ENCODE data around the gene SPAG9.

SPAG9 gene

GRCh38 chr17:51005768-51006167, 114.9 kb downstream of the SPAG9 start:
- DNase-seq (ENCODE audit: low read depth in 2 of 2, low spot score in 1 of 2), result no peak

- no peak for DNase-seq (ENCODE audit: low read depth in 2 of 2, low spot score in 1 of 2)
Observed at GRCh38 chr17:51004249-51004648, 116.4 kb downstream of the SPAG9 start.

GRCh38 chr17:51000835-51001638, 119.6 kb downstream of the SPAG9 start:
- DNase-seq (ENCODE audit: low read depth in 2 of 2, low spot score in 1 of 2), result no peak

- no peak for DNase-seq (ENCODE audit: low read depth in 2 of 2, low spot score in 1 of 2)
Observed at GRCh38 chr17:50995668-50996067, 125.0 kb downstream of the SPAG9 start.

- no peak for DNase-seq (ENCODE audit: low read depth in 2 of 2, low spot score in 1 of 2)
Observed at GRCh38 chr17:50993544-50993943, 127.1 kb downstream of the SPAG9 start.

- no peak for DNase-seq (ENCODE audit: low read depth in 2 of 2, low spot score in 1 of 2)
Observed at GRCh38 chr17:50989149-50989548, 131.5 kb downstream of the SPAG9 start.

GRCh38 chr17:50988427-50988826, 132.2 kb downstream of the SPAG9 start:
- no peak for DNase-seq (ENCODE audit: low read depth in 2 of 2, low spot score in 1 of 2)

- DNase-seq (ENCODE audit: low read depth in 2 of 2, low spot score in 1 of 2), result no peak
Observed at GRCh38 chr17:50986989-50987660, 133.5 kb downstream of the SPAG9 start.

GRCh38 chr17:50981279-50981678, 139.4 kb downstream of the SPAG9 start:
- DNase-seq (ENCODE audit: low read depth in 2 of 2, low spot score in 1 of 2), result no peak

- no peak for DNase-seq (ENCODE audit: low read depth in 2 of 2, low spot score in 1 of 2)
Observed at GRCh38 chr17:50979524-50979927, 141.1 kb downstream of the SPAG9 start.

GRCh38 chr17:50977487-50978159, 143.0 kb downstream of the SPAG9 start:
- DNase-seq (ENCODE audit: low read depth in 2 of 2, low spot score in 1 of 2), result no peak

GRCh38 chr17:50976951-50977472, 143.7 kb downstream of the SPAG9 start:
- no peak for DNase-seq (ENCODE audit: low read depth in 2 of 2, low spot score in 1 of 2)

GRCh38 chr17:50973557-50974494, 146.8 kb downstream of the SPAG9 start:
- no peak for DNase-seq (ENCODE audit: low read depth in 2 of 2, low spot score in 1 of 2)

GRCh38 chr17:50972577-50972976, 148.1 kb downstream of the SPAG9 start:
- DNase-seq (ENCODE audit: low read depth in 2 of 2, low spot score in 1 of 2), result no peak

GRCh38 chr17:50967795-50968194, 152.9 kb downstream of the SPAG9 start:
- no peak for DNase-seq (ENCODE audit: low read depth in 2 of 2, low spot score in 1 of 2)

GRCh38 chr17:50966163-50966666, 154.5 kb downstream of the SPAG9 start:
- DNase-seq (ENCODE audit: low read depth in 2 of 2, low spot score in 1 of 2), result no peak

GRCh38 chr17:50963139-50963538, 157.5 kb downstream of the SPAG9 start:
- DNase-seq (ENCODE audit: low read depth in 2 of 2, low spot score in 1 of 2), result no peak

- no peak for DNase-seq (ENCODE audit: low read depth in 2 of 2, low spot score in 1 of 2)
Observed at GRCh38 chr17:50961282-50962220, 159.1 kb downstream of the SPAG9 start.

GRCh38 chr17:50959341-50959740, 161.3 kb downstream of the SPAG9 start:
- no peak for DNase-seq (ENCODE audit: low read depth in 2 of 2, low spot score in 1 of 2)
